Measurements from ENCODE around the gene ENO1. TPM values are rescaled to one million over a fixed set of nuclear protein-coding genes. Genes with fewer than 3 reads are reported as not detected.

The ENO1 gene
- total and polyA plus RNA-seq, 2 experiments from 2014 or later = 659 to 868 TPM

DNA sequence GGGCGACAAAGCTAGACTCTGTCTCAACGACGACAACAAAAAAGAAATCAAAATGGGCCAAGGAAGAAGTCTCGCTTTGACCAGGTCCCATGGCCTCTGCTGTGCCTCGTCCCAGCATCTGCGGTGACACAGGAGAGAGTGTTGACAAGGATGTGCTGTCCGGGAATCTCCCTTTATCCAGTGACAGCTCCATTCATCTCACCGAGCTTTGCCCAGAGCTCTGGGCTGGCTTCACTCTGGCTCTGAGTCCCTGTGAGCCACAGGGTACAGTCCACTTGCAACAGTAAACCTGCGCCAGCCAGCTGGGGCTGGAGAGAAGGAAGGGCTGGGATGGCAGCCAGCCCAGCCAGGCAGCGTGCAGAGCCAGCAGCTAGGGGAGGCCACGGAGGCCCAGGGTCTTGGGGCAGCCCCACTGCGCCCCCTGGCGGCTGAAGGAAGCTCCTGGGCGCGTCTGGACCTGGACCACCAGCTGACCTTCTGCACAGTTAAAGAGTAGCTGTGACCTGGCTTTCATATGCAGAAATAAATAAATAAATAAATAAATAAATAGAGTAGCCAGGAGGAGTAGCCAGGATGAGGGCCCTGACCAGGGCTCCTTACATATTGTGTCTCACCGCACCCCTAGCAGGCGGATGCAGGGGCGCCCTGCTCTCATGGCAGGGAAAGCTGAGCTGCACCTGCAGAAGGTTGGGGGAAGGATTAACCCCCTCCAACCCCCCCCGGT is 29.7 kb downstream of the ENO1 start:
- Histone ChIP-seq H3K9me3 (ENCODE audit: low read depth) (no peaks in the 10 kb centered on the region), H3K36me3 (replicated peaks; ENCODE audit: insufficient read depth, low read depth) (no peaks in the 10 kb centered on the region), H3K9me2 (replicated peaks; ENCODE audit: insufficient read depth) (no peaks in the 10 kb centered on the region), H3K4me1 (ENCODE audit: insufficient read depth) (peaks cover 4% of the 10 kb centered on the region), H4K20me1 (ENCODE audit: insufficient read depth, poor library complexity, severe bottlenecking) (no peaks in the 10 kb centered on the region), H3K79me2 (no peaks in the 10 kb centered on the region), H3K27ac (peak overlapping the region; percentile 44), H3K27me3 (no peaks in the 10 kb centered on the region), H2AFZ (no peak overlapping the region), H3K4me2 (no peak overlapping the region), H3K4me3 (no peak overlapping the region)
- DNase-seq (ENCODE audit: low spot score) = peak; percentile 96
- TF ChIP-seq EZH2phosphoT487 (IDR thresholded peaks at IDR 0.05; ENCODE audit: low read depth, severe bottlenecking, unreplicated experiment) = no peak
- TF ChIP-seq, protein P1, sequence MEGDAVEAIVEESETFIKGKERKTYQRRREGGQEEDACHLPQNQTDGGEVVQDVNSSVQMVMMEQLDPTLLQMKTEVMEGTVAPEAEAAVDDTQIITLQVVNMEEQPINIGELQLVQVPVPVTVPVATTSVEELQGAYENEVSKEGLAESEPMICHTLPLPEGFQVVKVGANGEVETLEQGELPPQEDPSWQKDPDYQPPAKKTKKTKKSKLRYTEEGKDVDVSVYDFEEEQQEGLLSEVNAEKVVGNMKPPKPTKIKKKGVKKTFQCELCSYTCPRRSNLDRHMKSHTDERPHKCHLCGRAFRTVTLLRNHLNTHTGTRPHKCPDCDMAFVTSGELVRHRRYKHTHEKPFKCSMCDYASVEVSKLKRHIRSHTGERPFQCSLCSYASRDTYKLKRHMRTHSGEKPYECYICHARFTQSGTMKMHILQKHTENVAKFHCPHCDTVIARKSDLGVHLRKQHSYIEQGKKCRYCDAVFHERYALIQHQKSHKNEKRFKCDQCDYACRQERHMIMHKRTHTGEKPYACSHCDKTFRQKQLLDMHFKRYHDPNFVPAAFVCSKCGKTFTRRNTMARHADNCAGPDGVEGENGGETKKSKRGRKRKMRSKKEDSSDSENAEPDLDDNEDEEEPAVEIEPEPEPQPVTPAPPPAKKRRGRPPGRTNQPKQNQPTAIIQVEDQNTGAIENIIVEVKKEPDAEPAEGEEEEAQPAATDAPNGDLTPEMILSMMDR (IDR thresholded peaks at IDR 0.05; ENCODE audit: poor library complexity) = peak; percentile 92
- WGBS (ENCODE audit: low lambda C conversion rate, missing lambda C conversion rate) = 49% methylated on average over 19 of the region's 19 CpGs

DNA sequence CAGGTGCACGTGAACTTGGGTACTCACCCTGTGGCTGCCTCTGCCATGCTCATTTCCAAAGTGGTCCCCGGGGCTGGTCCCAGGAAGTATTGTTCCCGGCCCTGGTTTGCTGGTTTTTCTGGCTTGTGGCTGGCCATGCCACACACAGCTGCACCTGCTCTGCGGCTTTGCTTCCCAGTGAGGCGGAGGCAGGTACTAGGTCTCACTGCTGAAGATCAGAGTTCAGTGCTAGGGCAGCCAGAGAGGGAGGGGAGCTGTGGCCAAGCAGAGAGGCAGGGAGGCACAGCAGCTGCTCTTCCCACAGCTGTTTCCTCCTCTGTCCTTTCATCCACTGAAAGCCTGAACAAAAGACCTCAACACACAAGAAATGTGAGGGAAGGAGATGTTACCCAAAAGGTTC is 30.5 kb downstream of the ENO1 start:
- TF ChIP-seq EZH2 (IDR thresholded peaks at IDR 0.05; ENCODE audit: borderline replicate concordance) (no peak), EZH2phosphoT487 (IDR thresholded peaks at IDR 0.05; ENCODE audit: low read depth, severe bottlenecking, unreplicated experiment) (no peak)
- TF ChIP-seq, protein P1 (IDR thresholded peaks at IDR 0.05; ENCODE audit: poor library complexity) = no peak
- Histone ChIP-seq H3K9me2 (replicated peaks; ENCODE audit: insufficient read depth) (no peaks in the 10 kb centered on the region), H3K4me1 (ENCODE audit: insufficient read depth) (peaks cover 4% of the 10 kb centered on the region), H3K9me3 (ENCODE audit: low read depth) (no peaks in the 10 kb centered on the region), H3K4me2 (no peak overlapping the region), H3K36me3 (replicated peaks; ENCODE audit: insufficient read depth, low read depth) (no peaks in the 10 kb centered on the region), H3K4me3 (no peak overlapping the region), H3K79me2 (no peaks in the 10 kb centered on the region), H3K27ac (no peak overlapping the region), H3K27me3 (no peaks in the 10 kb centered on the region), H4K20me1 (ENCODE audit: insufficient read depth, poor library complexity, severe bottlenecking) (no peaks in the 10 kb centered on the region), H2AFZ (no peak overlapping the region)
- 78% methylated on average over 5 of the region's 5 CpGs for WGBS (ENCODE audit: low lambda C conversion rate, missing lambda C conversion rate)
- no peak for DNase-seq (ENCODE audit: low spot score)

DNA sequence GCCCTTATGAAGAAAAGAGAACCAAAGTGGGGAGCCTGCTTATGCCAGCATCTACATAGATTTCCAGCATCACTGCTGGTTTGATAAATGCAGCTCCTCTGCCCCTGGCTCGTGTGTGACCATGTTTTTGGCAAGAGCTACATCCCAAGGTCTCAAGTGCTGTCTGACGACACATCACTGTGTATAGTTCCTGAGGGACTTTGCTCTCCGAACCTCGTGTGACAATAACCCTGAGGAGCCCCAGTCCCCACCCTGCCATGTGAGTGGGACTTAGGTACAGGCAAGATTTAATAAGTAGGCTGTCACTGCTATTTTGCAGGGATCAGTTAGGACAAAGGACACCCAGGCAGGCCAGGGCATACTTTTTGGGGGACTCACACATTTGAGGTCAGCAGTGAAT is 32.2 kb downstream of the ENO1 start:
- no peaks in the 10 kb centered on the region for H3K36me3 ChIP-seq (replicated peaks; ENCODE audit: insufficient read depth, low read depth)
- no peaks in the 10 kb centered on the region for H3K9me3 ChIP-seq (ENCODE audit: low read depth)
- H3K27me3 ChIP-seq = no peaks in the 10 kb centered on the region
- peaks cover 4% of the 10 kb centered on the region for H3K4me1 ChIP-seq (ENCODE audit: insufficient read depth)
- DNase-seq (ENCODE audit: low spot score) = no peak
- no peak overlapping the region for H3K4me2 ChIP-seq
- H3K27ac ChIP-seq = peak overlapping the region; percentile 34
- no peaks in the 10 kb centered on the region for H3K79me2 ChIP-seq
- WGBS (ENCODE audit: low lambda C conversion rate, missing lambda C conversion rate) = 75% methylated on average over 4 of the region's 4 CpGs
- H4K20me1 ChIP-seq (ENCODE audit: insufficient read depth, poor library complexity, severe bottlenecking) = no peaks in the 10 kb centered on the region
- no peak overlapping the region for H3K4me3 ChIP-seq
- TF ChIP-seq EZH2phosphoT487 (IDR thresholded peaks at IDR 0.05; ENCODE audit: low read depth, severe bottlenecking, unreplicated experiment) = no peak
- TF ChIP-seq, protein P1 (IDR thresholded peaks at IDR 0.05; ENCODE audit: poor library complexity) = no peak
- no peak for TF ChIP-seq EZH2 (IDR thresholded peaks at IDR 0.05; ENCODE audit: borderline replicate concordance)
- no peak overlapping the region for H2AFZ ChIP-seq
- no peaks in the 10 kb centered on the region for H3K9me2 ChIP-seq (replicated peaks; ENCODE audit: insufficient read depth)

Measured in hepatocyte (in vitro differentiated cells).